GM12872 (cell line): ENCODE data around the gene ITPRID1.

Experiments
- TF ChIP-seq, protein P1 (sequence below): IDR thresholded peaks from 3 replicates; pipeline ENCODE4 v1.5.1; 2011; ENCODE audit warnings: low read depth, mild to moderate bottlenecking, low read length, moderate library complexity; ENCODE audit not compliant: insufficient read depth

ITPRID1 gene

DNA sequence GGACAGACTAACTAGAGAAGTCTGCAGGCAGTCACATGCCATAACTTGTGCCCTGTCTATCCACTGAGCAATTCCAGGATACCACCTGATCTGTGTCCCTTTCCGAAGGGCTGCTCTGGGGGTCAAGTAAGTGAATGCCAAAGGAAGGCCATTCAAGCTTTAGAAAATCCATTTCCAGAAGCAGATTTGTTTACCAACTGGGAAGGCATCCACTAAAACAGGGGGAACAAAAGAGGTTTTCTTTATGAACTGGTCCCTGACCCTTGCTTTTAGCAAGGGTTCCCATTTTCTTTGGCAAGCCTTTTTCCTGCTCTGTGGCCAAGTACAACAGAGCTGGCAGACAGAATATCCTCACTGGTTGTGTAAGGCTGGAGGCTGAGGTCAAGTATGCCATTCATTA, 36.5 kb downstream of the ITPRID1 start:
- TF ChIP-seq, protein P1, sequence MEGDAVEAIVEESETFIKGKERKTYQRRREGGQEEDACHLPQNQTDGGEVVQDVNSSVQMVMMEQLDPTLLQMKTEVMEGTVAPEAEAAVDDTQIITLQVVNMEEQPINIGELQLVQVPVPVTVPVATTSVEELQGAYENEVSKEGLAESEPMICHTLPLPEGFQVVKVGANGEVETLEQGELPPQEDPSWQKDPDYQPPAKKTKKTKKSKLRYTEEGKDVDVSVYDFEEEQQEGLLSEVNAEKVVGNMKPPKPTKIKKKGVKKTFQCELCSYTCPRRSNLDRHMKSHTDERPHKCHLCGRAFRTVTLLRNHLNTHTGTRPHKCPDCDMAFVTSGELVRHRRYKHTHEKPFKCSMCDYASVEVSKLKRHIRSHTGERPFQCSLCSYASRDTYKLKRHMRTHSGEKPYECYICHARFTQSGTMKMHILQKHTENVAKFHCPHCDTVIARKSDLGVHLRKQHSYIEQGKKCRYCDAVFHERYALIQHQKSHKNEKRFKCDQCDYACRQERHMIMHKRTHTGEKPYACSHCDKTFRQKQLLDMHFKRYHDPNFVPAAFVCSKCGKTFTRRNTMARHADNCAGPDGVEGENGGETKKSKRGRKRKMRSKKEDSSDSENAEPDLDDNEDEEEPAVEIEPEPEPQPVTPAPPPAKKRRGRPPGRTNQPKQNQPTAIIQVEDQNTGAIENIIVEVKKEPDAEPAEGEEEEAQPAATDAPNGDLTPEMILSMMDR, result no peak

GRCh38 chr7:31553661-31554081, 39.8 kb downstream of the ITPRID1 start:
- TF ChIP-seq, protein P1, result no peak

- TF ChIP-seq, protein P1, result no peak
Measured at GRCh38 chr7:31562002-31562401, 48.1 kb downstream of the ITPRID1 start.

DNA sequence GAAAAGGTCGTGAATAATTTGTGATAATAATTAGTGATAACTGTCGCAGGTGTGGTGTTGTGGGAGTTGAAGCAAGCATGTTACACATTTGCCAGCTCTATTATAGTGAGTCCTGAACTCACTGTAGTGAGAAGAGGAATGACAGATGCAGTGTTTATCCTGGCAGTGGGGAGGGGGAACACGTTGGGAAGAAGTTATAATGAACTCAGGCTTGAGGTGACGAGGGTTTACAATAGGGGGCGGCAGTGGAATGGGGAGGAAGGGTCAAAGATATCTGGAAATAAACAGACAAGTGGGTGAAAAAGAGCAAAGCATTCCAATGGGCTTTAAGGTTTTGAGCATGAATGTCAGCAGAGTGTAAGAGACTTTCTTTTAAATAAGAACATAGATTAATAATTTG, 49.6 kb downstream of the ITPRID1 start:
- TF ChIP-seq, protein P1, result no peak

DNA sequence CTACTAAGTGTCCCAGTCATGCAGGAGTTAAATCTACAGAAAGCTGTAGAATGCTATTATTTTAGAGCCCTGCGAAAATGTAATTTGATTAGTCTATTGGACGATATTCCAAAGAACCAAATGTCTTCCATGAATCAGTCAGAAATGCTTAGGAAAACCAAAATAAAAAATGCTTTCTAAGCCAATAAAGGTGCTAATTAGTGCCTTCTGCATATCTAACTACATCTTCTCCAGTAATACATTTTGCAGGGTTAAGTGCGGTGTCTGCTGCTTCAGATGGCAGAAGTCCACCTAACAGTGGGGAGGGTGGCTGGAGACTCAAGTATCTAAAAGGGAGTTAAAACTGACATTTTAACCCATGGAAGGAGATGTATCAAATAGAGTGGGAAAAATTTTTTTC, 50.1 kb downstream of the ITPRID1 start:
- TF ChIP-seq, protein P1, result no peak

GRCh38 chr7:31564661-31565060, 50.8 kb downstream of the ITPRID1 start:
- TF ChIP-seq, protein P1, result no peak

GRCh38 chr7:31569528-31569927, 55.6 kb downstream of the ITPRID1 start:
- TF ChIP-seq, protein P1, result no peak

DNA sequence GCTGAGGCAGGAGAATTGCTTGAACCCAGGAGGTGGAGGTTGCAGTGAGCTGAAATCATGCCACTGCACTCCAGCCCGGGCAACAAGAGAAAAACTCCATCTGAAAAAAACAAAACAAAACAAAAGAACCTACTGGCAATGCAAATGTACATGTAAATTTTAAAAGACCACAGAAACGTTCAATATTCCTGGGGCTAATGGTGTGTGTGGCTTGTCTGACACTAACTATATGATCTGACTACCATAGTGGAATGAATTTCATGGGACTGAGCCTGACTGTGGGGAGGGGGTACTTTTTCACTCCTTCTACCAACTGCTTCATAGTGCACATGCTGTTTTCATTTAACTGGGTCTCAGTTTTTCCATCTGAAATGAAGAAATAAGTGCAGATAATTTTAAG, 69.6 kb downstream of the ITPRID1 start:
- TF ChIP-seq, protein P1, result no peak
